H1 (cell line): ENCODE results near the gene VPS13C. TPM values are rescaled to one million over a fixed set of nuclear protein-coding genes. Genes with fewer than 3 reads are reported as not detected.

Experiments
- CTCF ChIA-PET: fragments of 300-600 bp; sonication (Branson Sonifier 250); formaldehyde crosslinking; loops from one replicate; lab custom pipeline; 2021; ENCODE audit not compliant: partially characterized antibody; lab: Charles Lee
- POLR2A ChIA-PET: fragments of 300-600 bp; sonication (Branson Sonifier 250); formaldehyde crosslinking; loops from one replicate; lab custom pipeline; 2021; ENCODE audit warnings: inconsistent platforms; ENCODE audit not compliant: partially characterized antibody; lab: Charles Lee
- DNase-seq, 2 experiments: peaks; one replicate each; pipeline versions ENCODE4 v3.0.0 to v3.0.0-alpha.2; 2010 to 2022; ENCODE audit warnings: low spot score in 2 of 2, low read depth in 1 of 2, mixed read lengths in 1 of 2
- FAIRE-seq: peaks from 2 replicates; lab custom pipeline; 2011; peaks lifted over from hg19 to GRCh38; lab: Jason Lieb, UNC
- H2AFZ ChIP-seq: 2 replicates; pipeline ENCODE4 v1.8.1; 2012; ENCODE audit warnings: low read length, inconsistent platforms
- H2AK5ac ChIP-seq: 2 replicates; pipeline ENCODE4 v1.6.1; 2013; ENCODE audit warnings: low read depth, low read length
- H2BK120ac ChIP-seq: replicated peaks from 2 replicates; pipeline ENCODE3; 2013; ENCODE audit warnings: low read depth, low read length, inconsistent platforms
- H2BK12ac ChIP-seq: 2 replicates; pipeline ENCODE4 v1.6.1; 2013; ENCODE audit warnings: low read depth, low read length
- H2BK15ac ChIP-seq: 2 replicates; pipeline ENCODE4 v1.6.1; 2013; ENCODE audit warnings: low read length
- H2BK20ac ChIP-seq: 2 replicates; pipeline ENCODE4 v1.6.1; 2013; ENCODE audit warnings: low read length
- H2BK5ac ChIP-seq: 2 replicates; pipeline ENCODE4 v1.6.1; 2013; ENCODE audit warnings: low read depth, low read length
- H3K14ac ChIP-seq: 2 replicates; pipeline ENCODE4 v1.6.1; 2013; ENCODE audit warnings: inconsistent platforms; ENCODE audit not compliant: insufficient read length
- H3K18ac ChIP-seq: 2 replicates; pipeline ENCODE4 v1.6.1; 2013; ENCODE audit warnings: low read length; ENCODE audit errors: extremely low read depth
- H3K23ac ChIP-seq: 2 replicates; pipeline ENCODE4 v1.6.1; 2013; ENCODE audit warnings: inconsistent platforms; ENCODE audit not compliant: insufficient read length
- H3K23me2 ChIP-seq: 2 replicates; pipeline ENCODE4 v1.6.1; 2013; ENCODE audit warnings: low read depth, low read length
- H3K27ac ChIP-seq: 2 replicates; pipeline ENCODE4 v1.6.1; 2011; ENCODE audit warnings: low read depth, low read length, inconsistent platforms
- H3K27me3 ChIP-seq, 4 experiments: replicated peaks in 1 of 4; 1 replicate in 1 of 4; 2 replicates in 3 of 4; pipeline versions ENCODE4 v1.6.1 to v1.8.1; 2011 to 2013; ENCODE audit warnings: low read length in 3 of 4, mild to moderate bottlenecking in 3 of 4, inconsistent platforms in 2 of 4, mixed read lengths in 2 of 4, moderate library complexity in 1 of 4; ENCODE audit not compliant: control insufficient read depth in 3 of 4, insufficient read depth in 3 of 4; ENCODE audit errors: extremely low read depth in 1 of 4
- H3K36me3 ChIP-seq, 4 experiments: 2 replicates each; pipeline versions ENCODE4 v1.6.1 to v1.8.1; 2011 to 2013; ENCODE audit warnings: mild to moderate bottlenecking in 4 of 4, low read length in 3 of 4, moderate library complexity in 2 of 4, control low read depth in 1 of 4, inconsistent platforms in 1 of 4; ENCODE audit not compliant: insufficient read depth in 4 of 4, control insufficient read depth in 2 of 4
- H3K4ac ChIP-seq: replicated peaks from 2 replicates; pipeline ENCODE3; 2013; ENCODE audit warnings: low read length, low read depth, mixed read lengths, inconsistent platforms; ENCODE audit not compliant: insufficient read length
- H3K4me1 ChIP-seq, 4 experiments: replicated peaks in 1 of 4; 1 replicate in 1 of 4; 2 replicates in 3 of 4; pipeline versions ENCODE4 v1.6.1 to v1.8.1; 2011 to 2013; ENCODE audit warnings: low read length in 3 of 4, inconsistent platforms in 2 of 4, mixed read lengths in 1 of 4; ENCODE audit not compliant: insufficient read depth in 4 of 4, control insufficient read depth in 3 of 4
- H3K4me2 ChIP-seq, 2 experiments: 2 replicates each; pipeline versions ENCODE4 v1.6.1 to v1.8.1; 2011 to 2013; ENCODE audit warnings: low read depth in 2 of 2, low read length in 2 of 2, control low read depth in 1 of 2, inconsistent platforms in 1 of 2, mild to moderate bottlenecking in 1 of 2; ENCODE audit not compliant: insufficient read depth in 1 of 2
- H3K4me3 ChIP-seq, 4 experiments: fragments of 200-600, 300-600 bp in 1 of 4; sonication (generic), shearing (Covaris generic), sonication (Bioruptor Twin) in 1 of 4; 2 replicates each; pipeline versions ENCODE4 v1.5.1 to v1.8.1; 2011 to 2016; ENCODE audit warnings: low read length in 4 of 4, low read depth in 3 of 4, control low read depth in 2 of 4, inconsistent platforms in 2 of 4, mild to moderate bottlenecking in 2 of 4, mixed read lengths in 1 of 4, moderate library complexity in 1 of 4; ENCODE audit not compliant: insufficient read depth in 2 of 4; ENCODE audit errors: extremely low read depth in 1 of 4
- H3K56ac ChIP-seq: replicated peaks from 2 replicates; pipeline ENCODE3; 2013; ENCODE audit warnings: low read depth, mild to moderate bottlenecking, mixed read lengths, low read length, inconsistent platforms; ENCODE audit not compliant: insufficient read length
- H3K79me1 ChIP-seq: 2 replicates; pipeline ENCODE4 v1.6.1; 2013; ENCODE audit warnings: low read depth, low read length, control low read depth
- H3K79me2 ChIP-seq, 2 experiments: 2 replicates each; pipeline versions ENCODE4 v1.6.1 to v1.8.1; 2012 to 2013; ENCODE audit warnings: low read length in 2 of 2, mild to moderate bottlenecking in 2 of 2, inconsistent platforms in 1 of 2; ENCODE audit not compliant: insufficient read depth in 2 of 2, control insufficient read depth in 1 of 2
- H3K9ac ChIP-seq, 4 experiments: replicated peaks in 1 of 4; 1 replicate in 1 of 4; 2 replicates in 3 of 4; pipeline versions ENCODE4 v1.6.1 to v1.8.1; 2011 to 2013; ENCODE audit warnings: low read depth in 3 of 4, low read length in 3 of 4, control low read depth in 2 of 4, mild to moderate bottlenecking in 2 of 4, moderate library complexity in 2 of 4, inconsistent platforms in 1 of 4; ENCODE audit errors: extremely low read depth in 1 of 4
- H3K9me3 ChIP-seq, 2 experiments: 2 replicates each; pipeline versions ENCODE4 v1.6.1 to v1.8.1; 2012 to 2013; ENCODE audit warnings: mild to moderate bottlenecking in 2 of 2, moderate library complexity in 2 of 2, control low read depth in 1 of 2, inconsistent platforms in 1 of 2, low read depth in 1 of 2, low read length in 1 of 2, mixed read lengths in 1 of 2; ENCODE audit not compliant: insufficient read depth in 2 of 2
- H4K20me1 ChIP-seq, 2 experiments: replicated peaks in 1 of 2; 2 replicates each; pipeline versions ENCODE3 to v1.8.1; 2011 to 2013; ENCODE audit warnings: inconsistent platforms in 2 of 2, low read length in 2 of 2, mild to moderate bottlenecking in 1 of 2; ENCODE audit not compliant: insufficient read depth in 2 of 2, control insufficient read depth in 1 of 2
- H4K5ac ChIP-seq: 2 replicates; pipeline ENCODE4 v1.6.1; 2013; ENCODE audit warnings: low read length, low read depth, mixed read lengths, inconsistent platforms; ENCODE audit not compliant: insufficient read length
- H4K8ac ChIP-seq: 2 replicates; pipeline ENCODE4 v1.8.0; 2013; ENCODE audit warnings: mild to moderate bottlenecking, moderate library complexity, low read length, inconsistent platforms; ENCODE audit not compliant: insufficient read depth; ENCODE audit errors: extremely low read depth
- H4K91ac ChIP-seq: replicated peaks from 2 replicates; pipeline ENCODE3; 2013; ENCODE audit warnings: low read length, mixed read lengths, inconsistent platforms; ENCODE audit not compliant: insufficient read length
- CEBPB ChIP-seq: IDR thresholded peaks from 2 replicates; pipeline ENCODE4 v1.6.1; 2012; ENCODE audit warnings: low read depth, low read length
- EGR1 ChIP-seq: IDR thresholded peaks from 2 replicates; pipeline ENCODE4 v1.6.1; 2011; ENCODE audit warnings: low read depth, low read length, borderline replicate concordance
- EP300 ChIP-seq, 2 experiments: IDR thresholded peaks; 1 replicate in 1 of 2; 2 replicates in 1 of 2; pipeline ENCODE4 v1.6.1; 2011 to 2012; ENCODE audit warnings: low read depth in 2 of 2, low read length in 2 of 2, mild to moderate bottlenecking in 2 of 2, borderline replicate concordance in 1 of 2, inconsistent platforms in 1 of 2, moderate library complexity in 1 of 2
- HDAC2 ChIP-seq, 2 experiments: fragments of 300-600 bp in 1 of 2; sonication (generic) in 1 of 2; IDR thresholded peaks; 2 replicates each; pipeline ENCODE4 v1.6.1; 2011 to 2012; ENCODE audit warnings: low read depth in 2 of 2, low read length in 2 of 2, mild to moderate bottlenecking in 2 of 2, moderate library complexity in 2 of 2, borderline replicate concordance in 1 of 2, inconsistent platforms in 1 of 2
- MAFK ChIP-seq: IDR thresholded peaks from 2 replicates; pipeline ENCODE4 v1.6.1; 2012; ENCODE audit warnings: low read depth, mild to moderate bottlenecking, improper control_type of control experiment, low read length
- SIX5 ChIP-seq: IDR thresholded peaks from 2 replicates; pipeline ENCODE4 v1.6.1; 2011; ENCODE audit warnings: mild to moderate bottlenecking, low read depth, low read length
- TCF12 ChIP-seq: IDR thresholded peaks from 2 replicates; pipeline ENCODE4 v1.6.1; 2011; ENCODE audit warnings: low read depth, mild to moderate bottlenecking, low read length
- YY1 ChIP-seq: IDR thresholded peaks from 2 replicates; pipeline ENCODE4 v1.6.1; 2011; ENCODE audit warnings: low read depth, mild to moderate bottlenecking, low read length
- WGBS, 2 experiments: shearing (Covaris generic) in 1 of 2; methylation state at CpG; one replicate each; pipeline versions ENCODE4 v1.1.6 to v1.1.7; 2013 to 2015; ENCODE audit warnings: low lambda C conversion rate in 2 of 2, mixed read lengths in 2 of 2, inconsistent platforms in 1 of 2, low coverage in 1 of 2, missing lambda C conversion rate in 1 of 2; ENCODE audit not compliant: insufficient replicate concordance in 2 of 2, insufficient coverage in 1 of 2, insufficient read length in 1 of 2; ENCODE audit errors: extremely low coverage in 1 of 2, missing lambda C conversion rate in 1 of 2; 5-methylcytosine and 5-hydroxymethylcytosine counted together
- polyA plus RNA-seq, 7 experiments: library from polyadenylated mRNA; depleted of rRNA in 3 of 7; stranded (reverse) in 5 of 7; unstranded in 2 of 7; fragments of >200 nt in 5 of 7; fragments of 200-250 nt in 2 of 7; gene quantifications; 1 replicate in 5 of 7; 2 replicates in 1 of 7; 4 replicates in 1 of 7; pipeline versions ENCODE4 v1.2.1 to v1.2.3, GENCODE V29; 2011 to 2013; ENCODE audit warnings: missing spikeins in 2 of 7, mixed read lengths in 2 of 7
- total RNA-seq: library from RNA; stranded (reverse); fragmentation: NEBNext Ultra II Directional; extraction: Animal tissue kit (Norgen Biotek cat#: 25700); gene quantifications from 2 replicates; pipeline ENCODE4 v1.2.1, GENCODE V29; 2021
- TF ChIP-seq, protein P1 (sequence below): IDR thresholded peaks from 2 replicates; pipeline ENCODE4 v1.6.1; 2011; ENCODE audit warnings: low read length, improper control_type of control experiment

VPS13C gene
- total and polyA plus RNA-seq, 2 of the 8 experiments (the other 6 are each of a cell fraction or from before 2014, with no cell fraction given): 4.8 to 18.8 TPM

DNA sequence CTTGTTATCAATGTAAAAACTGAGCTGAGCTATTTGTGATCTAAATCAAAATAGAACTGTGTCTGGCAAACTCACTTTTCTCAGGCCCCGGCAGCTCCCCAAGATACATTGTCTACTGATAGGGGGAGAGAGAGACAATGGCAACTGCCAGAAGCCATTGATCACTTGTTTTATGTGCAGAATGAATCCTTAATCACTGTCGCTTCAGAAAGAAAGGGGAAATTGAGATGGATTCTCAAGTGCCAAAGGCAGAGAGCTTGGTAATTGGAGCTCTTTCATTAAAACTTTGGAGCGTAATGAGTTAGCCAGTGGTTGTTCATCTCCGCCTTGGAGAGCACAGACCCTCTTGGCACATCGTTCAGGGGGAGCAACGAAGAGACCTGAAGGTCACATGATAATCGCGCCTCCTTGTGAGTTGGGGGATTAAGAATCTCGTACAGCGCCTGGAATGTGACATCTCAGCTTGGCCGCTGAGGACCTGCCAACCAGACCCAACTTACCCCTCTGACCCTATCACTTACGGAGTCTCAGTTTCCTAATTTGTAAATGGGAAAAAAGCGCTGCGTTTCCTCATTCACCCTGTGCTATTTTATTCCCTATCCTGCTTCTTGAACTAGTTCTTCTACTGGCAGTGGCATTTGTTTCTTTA lies 252.8 kb downstream of the VPS13C start:
- Histone ChIP-seq H2AFZ (peak overlapping the region; percentile 60; the same call in 1 of the 2 replicates), H2BK12ac (no peak overlapping the region), H3K23me2 (no peaks in the 10 kb centered on the region), H4K20me1 (no peaks in the 10 kb centered on the region), H2BK120ac (no peak overlapping the region), H3K56ac (no peak overlapping the region), H3K4me1 (peaks cover 0 to 4% (median 0%) of the 10 kb centered on the region in 4 experiments; a peak in 1 of 7 replicates), H3K23ac (no peak overlapping the region), H3K9ac (no peak overlapping the region), H3K9me3 (no peaks in the 10 kb centered on the region), H2BK20ac (no peak overlapping the region), H3K4me2 (no peak overlapping the region), H4K91ac (no peak overlapping the region), H2BK5ac (no peak overlapping the region), H3K4me3 (no peak overlapping the region), H3K4ac (no peak overlapping the region), H4K8ac (no peak overlapping the region), H4K5ac (no peak overlapping the region), H3K14ac (no peak overlapping the region), H3K27me3 (no peaks in the 10 kb centered on the region), H3K79me2 (no peaks in the 10 kb centered on the region), H3K18ac (no peak overlapping the region), H3K27ac (no peak overlapping the region), H2AK5ac (no peak overlapping the region), H3K36me3 (no peaks in the 10 kb centered on the region), H3K79me1 (no peaks in the 10 kb centered on the region), H2BK15ac (no peak overlapping the region)
- POLR2A ChIA-PET: no interaction called here
- CTCF ChIA-PET: interaction anchor here (1.0 to 1.8 kb wide), 4 partner anchors 10 to 28 kb away, joined by 3 to 4 read pairs (median 4); no protein-coding TSS in a partner anchor
- DNase-seq (no peak), FAIRE-seq (no peak)
- TF ChIP-seq EGR1 (no peak), HDAC2 (IDR thresholded peaks at IDR 0.05; ENCODE audit: borderline replicate concordance in 1 of 2, low read depth in 2 of 2, low read length in 2 of 2) (no peak), YY1 (no peak), CEBPB (no peak), MAFK (no peak), TCF12 (no peak), EP300 (IDR thresholded peaks at IDR 0.05; ENCODE audit: borderline replicate concordance in 1 of 2, low read depth in 2 of 2, low read length in 2 of 2) (no peak), SIX5 (no peak)
- TF ChIP-seq, protein P1, sequence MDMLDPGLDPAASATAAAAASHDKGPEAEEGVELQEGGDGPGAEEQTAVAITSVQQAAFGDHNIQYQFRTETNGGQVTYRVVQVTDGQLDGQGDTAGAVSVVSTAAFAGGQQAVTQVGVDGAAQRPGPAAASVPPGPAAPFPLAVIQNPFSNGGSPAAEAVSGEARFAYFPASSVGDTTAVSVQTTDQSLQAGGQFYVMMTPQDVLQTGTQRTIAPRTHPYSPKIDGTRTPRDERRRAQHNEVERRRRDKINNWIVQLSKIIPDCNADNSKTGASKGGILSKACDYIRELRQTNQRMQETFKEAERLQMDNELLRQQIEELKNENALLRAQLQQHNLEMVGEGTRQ: no peak
- 92% methylated on average over 14 of the region's 14 CpGs; no CpG with 5 or more reads in 1 of the 2 experiments for WGBS, 2 experiments
